HEK293T (cell line): ENCODE results near the gene EML6.

ENCODE experiments used
- BHLHE40 ChIP-seq: fragments of 450-650 bp; IDR thresholded peaks from 2 replicates; pipeline ENCODE4 v1.6.1; 2016; ENCODE audit warnings: mild to moderate bottlenecking, moderate library complexity, borderline replicate concordance
- ELF4 ChIP-seq: fragments of 450-650 bp; IDR thresholded peaks from 2 replicates; pipeline ENCODE4 v1.6.1; 2017; ENCODE audit warnings: antibody characterized with exemption
- FOXA1 ChIP-seq: fragments of 450-650 bp; IDR thresholded peaks from 2 replicates; pipeline ENCODE4 v1.6.1; 2016; ENCODE audit warnings: mild to moderate bottlenecking
- SP1 ChIP-seq: fragments of 450-650 bp; IDR thresholded peaks from 2 replicates; pipeline ENCODE4 v1.6.1; 2017
- SUZ12 ChIP-seq: fragments of 450-650 bp; IDR thresholded peaks from 2 replicates; pipeline ENCODE4 v1.6.1; 2016; ENCODE audit warnings: mild to moderate bottlenecking

- no peak for TF ChIP-seq ELF4
- no peak for TF ChIP-seq FOXA1
- no peak for TF ChIP-seq SP1
- no peak for TF ChIP-seq SUZ12
- TF ChIP-seq BHLHE40: no peak
Measured at GRCh38 chr2:54834721-54835120, 111.3 kb downstream of the EML6 start.
